ENCODE results near the gene SEMA6D. TPM values are rescaled to one million over a fixed set of nuclear protein-coding genes. Genes with fewer than 3 reads are reported as not detected.

SEMA6D gene
- polyA plus RNA-seq, 1 donor from 2014 or later, result 108 TPM

- no peaks in the 10 kb centered on the region for H3K27me3 ChIP-seq (ENCODE audit: insufficient read depth, low read depth, low read length)
- no peaks in the 10 kb centered on the region for H3K36me3 ChIP-seq (ENCODE audit: insufficient read depth, low read length)
- no peak overlapping the region for H3K27ac ChIP-seq (ENCODE audit: low read length)
- H3K79me2 ChIP-seq (replicated peaks; ENCODE audit: insufficient read depth, low read length), result no peaks in the 10 kb centered on the region
- H3K4me3 ChIP-seq (ENCODE audit: low read length), result no peak overlapping the region
- H3K9me3 ChIP-seq (ENCODE audit: low read length), result no peaks in the 10 kb centered on the region
- no peak overlapping the region for H2AFZ ChIP-seq (ENCODE audit: low read depth, low read length)
- H3K9ac ChIP-seq (ENCODE audit: low read length), result no peak overlapping the region
- TF ChIP-seq REST (IDR thresholded peaks at IDR 0.05; ENCODE audit: borderline replicate concordance), result no peak
- no peak for TF ChIP-seq TAF1 (IDR thresholded peaks at IDR 0.05; ENCODE audit: low read depth)
- no peak for TF ChIP-seq EP300 (conservative IDR thresholded peaks at IDR 0.05; ENCODE audit: poor library complexity, severe bottlenecking)
- no peak for TF ChIP-seq MXI1 (conservative IDR thresholded peaks at IDR 0.05; ENCODE audit: poor library complexity, severe bottlenecking)
- no peak for TF ChIP-seq RAD21 (conservative IDR thresholded peaks at IDR 0.05)
- TF ChIP-seq EZH2 (IDR thresholded peaks at IDR 0.05; ENCODE audit: borderline replicate concordance, insufficient read depth, low read length, poor library complexity, severe bottlenecking), result no peak
- no peak for TF ChIP-seq POLR2AphosphoS5 (IDR thresholded peaks at IDR 0.05)
- H4K20me1 ChIP-seq (ENCODE audit: insufficient read depth), result no peaks in the 10 kb centered on the region
- H3K9me2 ChIP-seq (ENCODE audit: insufficient read depth, low read length), result no peaks in the 10 kb centered on the region
- no peak overlapping the region for H3K4me2 ChIP-seq (ENCODE audit: low read length)
- H3F3A ChIP-seq (ENCODE audit: insufficient read depth, low read length, poor library complexity, severe bottlenecking), result no peaks in the 10 kb centered on the region
These were observed 84.2 kb downstream of the SEMA6D start for GRCh38 chr15:47801522-47801921.

- H3K9me3 ChIP-seq (ENCODE audit: low read length), result no peaks in the 10 kb centered on the region
- no peaks in the 10 kb centered on the region for H3K36me3 ChIP-seq (ENCODE audit: insufficient read depth, low read length)
- no peak overlapping the region for H2AFZ ChIP-seq (ENCODE audit: low read depth, low read length)
- no peak overlapping the region for H3K9ac ChIP-seq (ENCODE audit: low read length)
- H3K4me3 ChIP-seq (ENCODE audit: low read length), result no peak overlapping the region
- no peaks in the 10 kb centered on the region for H4K20me1 ChIP-seq (ENCODE audit: insufficient read depth)
- H3K79me2 ChIP-seq (replicated peaks; ENCODE audit: insufficient read depth, low read length), result no peaks in the 10 kb centered on the region
- H3F3A ChIP-seq (ENCODE audit: insufficient read depth, low read length, poor library complexity, severe bottlenecking), result no peaks in the 10 kb centered on the region
- no peak overlapping the region for H3K4me2 ChIP-seq (ENCODE audit: low read length)
- H3K27ac ChIP-seq (ENCODE audit: low read length), result no peak overlapping the region
- no peaks in the 10 kb centered on the region for H3K9me2 ChIP-seq (ENCODE audit: insufficient read depth, low read length)
- no peaks in the 10 kb centered on the region for H3K27me3 ChIP-seq (ENCODE audit: insufficient read depth, low read depth, low read length)
- TF ChIP-seq RAD21 (conservative IDR thresholded peaks at IDR 0.05) (no peak), SMC3 (conservative IDR thresholded peaks at IDR 0.05; ENCODE audit: poor library complexity) (no peak), CTCF (IDR thresholded peaks at IDR 0.05; ENCODE audit: poor library complexity, severe bottlenecking) (no peak), REST (IDR thresholded peaks at IDR 0.05; ENCODE audit: borderline replicate concordance) (no peak), TAF1 (IDR thresholded peaks at IDR 0.05; ENCODE audit: low read depth) (no peak), MXI1 (conservative IDR thresholded peaks at IDR 0.05; ENCODE audit: poor library complexity, severe bottlenecking) (no peak), POLR2AphosphoS5 (IDR thresholded peaks at IDR 0.05) (no peak), EZH2 (IDR thresholded peaks at IDR 0.05; ENCODE audit: borderline replicate concordance, insufficient read depth, low read length, poor library complexity, severe bottlenecking) (no peak), EP300 (conservative IDR thresholded peaks at IDR 0.05; ENCODE audit: poor library complexity, severe bottlenecking) (no peak)
These were observed 84.9 kb downstream of the SEMA6D start for GRCh38 chr15:47802216-47802615.
